Mesothelial cell of epicardium (in vitro differentiated cells): ENCODE data around the gene ZNF208. TPM values are rescaled to one million over a fixed set of nuclear protein-coding genes. Genes with fewer than 3 reads are reported as not detected.

Experiments
- DNase-seq, 2 experiments: peaks; one replicate each; pipeline ENCODE4 v3.0.0; 2021; ENCODE audit warnings: low spot score in 2 of 2; ENCODE audit not compliant: unreplicated experiment in 2 of 2
- H3K27ac Mint-ChIP-seq: 2 replicates; pipeline ENCODE4 v1.8.0; 2021; ENCODE audit warnings: mixed read lengths
- H3K27me3 Mint-ChIP-seq: 2 replicates; pipeline ENCODE4 v1.8.0; 2021; ENCODE audit warnings: low read depth, mixed read lengths
- H3K36me3 Mint-ChIP-seq: 2 replicates; pipeline ENCODE4 v1.8.0; 2021; ENCODE audit warnings: mixed read lengths
- H3K4me1 Mint-ChIP-seq: 2 replicates; pipeline ENCODE4 v1.8.0; 2021; ENCODE audit warnings: mixed read lengths
- H3K4me3 Mint-ChIP-seq: 2 replicates; pipeline ENCODE4 v1.8.0; 2021; ENCODE audit warnings: mild to moderate bottlenecking, moderate library complexity, mixed read lengths
- H3K9me3 Mint-ChIP-seq: 2 replicates; pipeline ENCODE4 v1.8.0; 2021; ENCODE audit warnings: mixed read lengths
- total RNA-seq: library from RNA; stranded (reverse); gene quantifications from 3 replicates; pipeline ENCODE4 v1.2.1, GENCODE V29; 2021
- TF ChIP-seq, protein P1 (sequence below): fragments of 200-600 bp; sonication (generic); IDR thresholded peaks from one replicate; pipeline ENCODE4 v1.5.0; 2021; ENCODE audit warnings: antibody characterized with exemption; ENCODE audit not compliant: unreplicated experiment

ZNF208 gene
- total RNA-seq, 1 donor from 2014 or later: not detected

GRCh38 chr19:21915411-21915810 lies 95.3 kb downstream of the ZNF208 start:
- TF ChIP-seq, protein P1, sequence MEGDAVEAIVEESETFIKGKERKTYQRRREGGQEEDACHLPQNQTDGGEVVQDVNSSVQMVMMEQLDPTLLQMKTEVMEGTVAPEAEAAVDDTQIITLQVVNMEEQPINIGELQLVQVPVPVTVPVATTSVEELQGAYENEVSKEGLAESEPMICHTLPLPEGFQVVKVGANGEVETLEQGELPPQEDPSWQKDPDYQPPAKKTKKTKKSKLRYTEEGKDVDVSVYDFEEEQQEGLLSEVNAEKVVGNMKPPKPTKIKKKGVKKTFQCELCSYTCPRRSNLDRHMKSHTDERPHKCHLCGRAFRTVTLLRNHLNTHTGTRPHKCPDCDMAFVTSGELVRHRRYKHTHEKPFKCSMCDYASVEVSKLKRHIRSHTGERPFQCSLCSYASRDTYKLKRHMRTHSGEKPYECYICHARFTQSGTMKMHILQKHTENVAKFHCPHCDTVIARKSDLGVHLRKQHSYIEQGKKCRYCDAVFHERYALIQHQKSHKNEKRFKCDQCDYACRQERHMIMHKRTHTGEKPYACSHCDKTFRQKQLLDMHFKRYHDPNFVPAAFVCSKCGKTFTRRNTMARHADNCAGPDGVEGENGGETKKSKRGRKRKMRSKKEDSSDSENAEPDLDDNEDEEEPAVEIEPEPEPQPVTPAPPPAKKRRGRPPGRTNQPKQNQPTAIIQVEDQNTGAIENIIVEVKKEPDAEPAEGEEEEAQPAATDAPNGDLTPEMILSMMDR: no peak
- no peak for DNase-seq
- H3K27ac Mint-ChIP-seq: no peak overlapping the region
- H3K4me1 Mint-ChIP-seq: no peaks in the 10 kb centered on the region
- H3K27me3 Mint-ChIP-seq: no peaks in the 10 kb centered on the region
- H3K4me3 Mint-ChIP-seq: no peak overlapping the region
- peaks cover 85% of the 10 kb centered on the region for H3K9me3 Mint-ChIP-seq
- H3K36me3 Mint-ChIP-seq: no peaks in the 10 kb centered on the region

DNA sequence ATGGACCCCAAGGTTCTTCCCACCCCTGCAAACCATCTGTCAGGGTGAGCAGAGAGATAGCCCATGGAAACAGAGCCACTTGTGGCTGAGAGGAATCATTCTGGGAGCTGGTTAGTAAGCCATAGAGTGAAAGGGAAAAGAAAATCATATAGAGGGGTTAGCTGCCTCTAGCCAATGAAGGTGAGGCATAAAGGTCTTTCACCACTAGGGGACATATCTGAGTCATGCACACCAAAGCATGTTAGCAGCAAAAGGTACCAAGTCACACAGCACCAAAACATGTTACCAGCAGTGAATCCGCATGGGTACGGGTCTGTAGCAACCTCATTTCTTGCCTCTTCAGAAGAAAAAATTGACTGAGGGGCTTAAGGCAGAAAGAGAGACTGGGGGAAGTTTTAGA lies 98.1 kb downstream of the ZNF208 start:
- H3K4me3 Mint-ChIP-seq: no peak overlapping the region
- H3K4me1 Mint-ChIP-seq: no peaks in the 10 kb centered on the region
- H3K27ac Mint-ChIP-seq: no peak overlapping the region
- DNase-seq: no peak
- H3K27me3 Mint-ChIP-seq: no peaks in the 10 kb centered on the region
- H3K9me3 Mint-ChIP-seq: peaks cover 85% of the 10 kb centered on the region
- no peaks in the 10 kb centered on the region for H3K36me3 Mint-ChIP-seq
- TF ChIP-seq, protein P1: no peak

- Mint-ChIP-seq H3K27ac (no peak overlapping the region), H3K4me3 (no peak overlapping the region), H3K36me3 (no peaks in the 10 kb centered on the region), H3K27me3 (no peaks in the 10 kb centered on the region), H3K4me1 (no peaks in the 10 kb centered on the region), H3K9me3 (peaks cover 87% of the 10 kb centered on the region)
- DNase-seq: no peak
- TF ChIP-seq, protein P1: no peak
Observed at GRCh38 chr19:21910318-21910717, 100.4 kb downstream of the ZNF208 start.

DNA sequence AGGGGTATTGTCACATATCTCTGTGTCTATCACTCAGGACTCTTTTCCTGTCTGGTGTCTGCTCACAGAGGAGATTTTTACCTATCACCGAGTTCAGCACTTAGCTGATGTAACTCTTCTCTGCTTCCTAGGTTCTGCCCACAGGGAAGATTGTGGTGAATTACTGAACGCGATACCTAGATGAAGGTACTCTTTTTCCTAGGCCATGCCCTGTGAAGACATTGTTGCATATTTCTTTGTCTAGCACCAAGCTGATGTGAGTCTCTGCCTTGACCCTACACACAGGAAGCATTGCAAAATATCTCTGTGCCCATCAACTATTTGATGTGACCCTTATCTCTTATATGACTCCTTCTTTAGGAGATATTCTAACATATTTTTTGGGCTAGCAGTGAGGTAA lies 102.7 kb downstream of the ZNF208 start:
- DNase-seq: no peak
- H3K9me3 Mint-ChIP-seq: peaks cover 88% of the 10 kb centered on the region
- no peaks in the 10 kb centered on the region for H3K36me3 Mint-ChIP-seq
- H3K27me3 Mint-ChIP-seq: no peaks in the 10 kb centered on the region
- H3K27ac Mint-ChIP-seq: no peak overlapping the region
- H3K4me3 Mint-ChIP-seq: no peak overlapping the region
- TF ChIP-seq, protein P1: no peak
- no peaks in the 10 kb centered on the region for H3K4me1 Mint-ChIP-seq

GRCh38 chr19:21907516-21907915 lies 103.2 kb downstream of the ZNF208 start:
- no peak for DNase-seq
- TF ChIP-seq, protein P1: no peak
- Mint-ChIP-seq H3K4me3 (no peak overlapping the region), H3K9me3 (peaks cover 88% of the 10 kb centered on the region), H3K36me3 (no peaks in the 10 kb centered on the region), H3K4me1 (no peaks in the 10 kb centered on the region), H3K27ac (no peak overlapping the region), H3K27me3 (no peaks in the 10 kb centered on the region)

DNA sequence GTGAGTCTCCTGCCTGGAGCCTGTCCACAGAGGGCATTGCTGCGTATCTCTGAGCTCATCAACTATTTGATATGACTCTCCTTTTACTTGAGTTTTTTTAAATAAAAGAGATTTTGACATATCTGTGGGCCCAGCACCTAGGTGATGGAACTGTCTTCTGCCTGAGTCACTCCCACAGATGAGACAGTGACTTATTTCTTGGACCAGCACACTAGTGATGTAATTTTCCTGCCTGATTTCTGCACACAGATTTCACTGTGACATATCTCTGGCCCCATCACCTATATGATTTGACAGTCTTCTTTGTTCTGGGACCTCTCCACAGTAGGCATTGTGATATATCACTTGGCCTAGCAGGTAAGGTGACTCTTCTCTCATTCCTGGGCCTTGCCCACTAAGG lies 108.2 kb downstream of the ZNF208 start:
- Mint-ChIP-seq H3K27me3 (no peaks in the 10 kb centered on the region), H3K27ac (no peak overlapping the region), H3K4me3 (no peak overlapping the region), H3K9me3 (peaks cover 79% of the 10 kb centered on the region), H3K36me3 (no peaks in the 10 kb centered on the region), H3K4me1 (no peaks in the 10 kb centered on the region)
- TF ChIP-seq, protein P1: no peak
- DNase-seq: no peak
